ENCODE results near the gene TLE2. TPM values are rescaled to one million over a fixed set of nuclear protein-coding genes. Genes with fewer than 3 reads are reported as not detected.

TLE2 gene
- total RNA-seq, 3 donors from 2014 or later (not counting 1 experiment from before 2014, with no cell fraction given) = 6.1 to 8.8 (median 8.2) TPM

DNA sequence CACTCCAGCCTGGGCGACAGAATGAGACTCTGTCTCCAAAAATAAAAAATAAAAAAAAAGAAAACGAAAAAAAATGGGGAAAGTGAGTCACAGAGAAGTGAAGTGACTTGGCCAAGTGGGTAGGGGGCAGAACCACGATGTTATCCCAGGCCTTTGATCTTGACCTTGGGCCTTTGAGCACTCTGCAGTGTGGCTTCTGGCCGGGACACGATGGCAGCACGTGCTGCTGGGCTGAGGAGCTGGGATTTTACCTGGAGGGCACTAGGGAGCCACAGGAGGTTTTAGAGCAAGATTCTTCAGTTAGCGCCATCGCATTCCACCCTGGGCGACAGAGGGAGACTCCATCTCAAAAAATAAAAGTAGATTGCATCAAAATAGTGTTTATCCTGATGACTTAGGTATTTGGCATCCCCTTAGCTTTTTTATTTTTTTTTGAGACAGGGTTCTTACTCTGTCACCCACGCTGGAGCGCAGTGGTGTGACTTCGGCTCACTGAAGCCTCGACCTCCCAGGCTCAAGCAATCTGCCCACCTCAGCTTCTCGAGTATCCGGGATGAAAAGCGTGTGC, 37.5 kb upstream of the TLE2 start:
- no peaks in the 10 kb centered on the region for H3K9me3 Mint-ChIP-seq
- H3K4me3 ChIP-seq (ENCODE audit: low read length) = no peak overlapping the region
- H3K36me3 ChIP-seq (ENCODE audit: control insufficient read depth, insufficient read depth, low read length) = no peaks in the 10 kb centered on the region
- no peaks in the 10 kb centered on the region for H3K9me3 ChIP-seq (ENCODE audit: control insufficient read depth, insufficient read depth, low read length)
- intact Hi-C loops (cut with micrococcal nuclease) = no loop called here
- no peaks in the 10 kb centered on the region for H3K27me3 ChIP-seq (ENCODE audit: control insufficient read depth, insufficient read depth, low read length)
- no peak overlapping the region for H3K27ac ChIP-seq (ENCODE audit: low read length)
- H3K4me3 Mint-ChIP-seq = no peak overlapping the region
- H3K27ac Mint-ChIP-seq = no peak overlapping the region
- no peaks in the 10 kb centered on the region for H3K27me3 Mint-ChIP-seq (ENCODE audit: low read depth in 2 of 2)
- no peak for ATAC-seq
- DNase-seq = no peak
- peaks cover 28% of the 10 kb centered on the region for H3K4me1 ChIP-seq (ENCODE audit: control insufficient read depth, insufficient read depth, low read length)
- H3K36me3 Mint-ChIP-seq = no peaks in the 10 kb centered on the region
- 94% methylated on average over 16 of the region's 16 CpGs for WGBS (ENCODE audit: insufficient coverage)
- peaks cover 0 to 17% of the 10 kb centered on the region in 2 donors for H3K4me1 Mint-ChIP-seq
- no peak for TF ChIP-seq CTCF (IDR thresholded peaks at IDR 0.05)

DNA sequence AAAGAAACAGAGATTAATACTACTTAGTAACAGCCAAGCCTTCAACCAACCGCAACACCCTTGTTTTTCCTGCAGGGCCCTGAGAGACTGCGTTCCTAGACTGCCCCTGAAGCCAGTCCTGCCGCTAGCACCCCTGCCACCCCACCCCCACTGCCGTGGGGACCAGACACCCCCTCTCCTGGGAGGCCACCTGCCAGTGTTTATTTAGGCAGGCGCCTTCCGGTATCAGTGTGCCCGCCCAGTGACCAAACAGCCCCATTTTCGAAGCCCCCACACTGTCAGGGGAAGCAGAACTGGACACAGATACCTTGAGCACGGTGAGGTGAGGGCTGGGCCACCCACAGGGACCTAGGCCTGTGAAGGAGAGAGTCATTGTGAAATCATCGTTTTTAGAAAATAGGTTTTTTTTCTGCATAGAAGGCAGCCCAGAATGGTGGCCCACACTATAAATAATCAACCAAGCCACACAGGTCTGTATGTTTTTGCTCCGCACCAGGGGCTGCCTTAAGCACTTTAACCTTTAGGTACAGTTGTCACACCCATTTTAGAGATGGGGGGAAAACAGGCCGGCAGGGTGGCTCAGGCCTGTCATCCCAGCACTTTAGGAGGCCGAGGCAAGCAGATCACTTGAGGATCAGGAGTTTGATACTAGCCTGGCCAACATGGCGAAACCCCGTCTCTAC, 36.7 kb upstream of the TLE2 start:
- H3K9me3 Mint-ChIP-seq = no peaks in the 10 kb centered on the region
- H3K27me3 Mint-ChIP-seq (ENCODE audit: low read depth in 2 of 2) = no peaks in the 10 kb centered on the region
- TF ChIP-seq CTCF (IDR thresholded peaks at IDR 0.05) = no peak
- Histone ChIP-seq H3K27ac (ENCODE audit: low read length) (peak overlapping the region; percentile 61), H3K9me3 (ENCODE audit: control insufficient read depth, insufficient read depth, low read length) (no peaks in the 10 kb centered on the region), H3K27me3 (ENCODE audit: control insufficient read depth, insufficient read depth, low read length) (no peaks in the 10 kb centered on the region), H3K36me3 (ENCODE audit: control insufficient read depth, insufficient read depth, low read length) (no peaks in the 10 kb centered on the region), H3K4me3 (ENCODE audit: low read length) (no peak overlapping the region), H3K4me1 (ENCODE audit: control insufficient read depth, insufficient read depth, low read length) (peaks cover 31% of the 10 kb centered on the region)
- H3K27ac Mint-ChIP-seq = peak overlapping the region in 1 of 2 donors; percentile 57
- intact Hi-C loops (cut with micrococcal nuclease) = no loop called here
- no peak for ATAC-seq
- H3K4me1 Mint-ChIP-seq = peaks cover 2 to 20% of the 10 kb centered on the region in 2 donors
- no peak for DNase-seq
- 51% methylated on average over 14 of the region's 15 CpGs for WGBS (ENCODE audit: insufficient coverage)
- peak overlapping the region; percentile 35 for H3K4me3 Mint-ChIP-seq
- H3K36me3 Mint-ChIP-seq = no peaks in the 10 kb centered on the region

DNA sequence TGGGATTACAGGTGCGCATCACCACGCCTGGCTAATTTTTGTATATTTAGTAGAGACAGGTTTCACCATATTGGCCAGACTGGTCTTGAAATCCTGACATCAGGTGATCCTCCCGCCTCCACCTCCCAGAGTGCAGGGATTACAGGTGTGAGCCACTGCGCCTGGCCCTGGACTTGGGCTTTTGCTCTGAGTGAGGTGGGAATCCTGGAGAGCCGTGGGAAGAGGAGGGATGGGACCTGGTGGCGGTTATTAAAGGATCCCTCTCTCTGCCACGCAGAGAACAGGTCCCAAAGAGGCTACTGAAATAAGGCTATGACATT, 34.9 kb upstream of the TLE2 start:
- H3K4me1 ChIP-seq (ENCODE audit: control insufficient read depth, insufficient read depth, low read length) = peaks cover 47% of the 10 kb centered on the region
- no peaks in the 10 kb centered on the region for H3K27me3 ChIP-seq (ENCODE audit: control insufficient read depth, insufficient read depth, low read length)
- no peaks in the 10 kb centered on the region for H3K9me3 Mint-ChIP-seq
- peak overlapping the region; percentile 14 for H3K27ac ChIP-seq (ENCODE audit: low read length)
- no peak overlapping the region for H3K4me3 ChIP-seq (ENCODE audit: low read length)
- H3K4me3 Mint-ChIP-seq = peak overlapping the region; percentile 35
- ATAC-seq (no peak), DNase-seq (no peak)
- TF ChIP-seq CTCF (IDR thresholded peaks at IDR 0.05) = no peak
- H3K27ac Mint-ChIP-seq = peak overlapping the region; percentile 84 to 88
- intact Hi-C loops (cut with micrococcal nuclease) = no loop called here
- H3K36me3 ChIP-seq (ENCODE audit: control insufficient read depth, insufficient read depth, low read length) = peaks cover 11% of the 10 kb centered on the region
- peaks cover 13 to 33% of the 10 kb centered on the region in 2 donors for H3K4me1 Mint-ChIP-seq
- H3K36me3 Mint-ChIP-seq = no peaks in the 10 kb centered on the region
- WGBS (ENCODE audit: insufficient coverage) = 98% methylated on average over 7 of the region's 7 CpGs
- no peaks in the 10 kb centered on the region for H3K27me3 Mint-ChIP-seq (ENCODE audit: low read depth in 2 of 2)
- H3K9me3 ChIP-seq (ENCODE audit: control insufficient read depth, insufficient read depth, low read length) = no peaks in the 10 kb centered on the region
